ENCODE measurements around the gene ZNF569.
"Not testable (repeated sequence)": the region's sequence is repeated elsewhere in the genome, so short reads cannot be mapped to it uniquely, and the experiment has no call there.

Gene ZNF569

DNA sequence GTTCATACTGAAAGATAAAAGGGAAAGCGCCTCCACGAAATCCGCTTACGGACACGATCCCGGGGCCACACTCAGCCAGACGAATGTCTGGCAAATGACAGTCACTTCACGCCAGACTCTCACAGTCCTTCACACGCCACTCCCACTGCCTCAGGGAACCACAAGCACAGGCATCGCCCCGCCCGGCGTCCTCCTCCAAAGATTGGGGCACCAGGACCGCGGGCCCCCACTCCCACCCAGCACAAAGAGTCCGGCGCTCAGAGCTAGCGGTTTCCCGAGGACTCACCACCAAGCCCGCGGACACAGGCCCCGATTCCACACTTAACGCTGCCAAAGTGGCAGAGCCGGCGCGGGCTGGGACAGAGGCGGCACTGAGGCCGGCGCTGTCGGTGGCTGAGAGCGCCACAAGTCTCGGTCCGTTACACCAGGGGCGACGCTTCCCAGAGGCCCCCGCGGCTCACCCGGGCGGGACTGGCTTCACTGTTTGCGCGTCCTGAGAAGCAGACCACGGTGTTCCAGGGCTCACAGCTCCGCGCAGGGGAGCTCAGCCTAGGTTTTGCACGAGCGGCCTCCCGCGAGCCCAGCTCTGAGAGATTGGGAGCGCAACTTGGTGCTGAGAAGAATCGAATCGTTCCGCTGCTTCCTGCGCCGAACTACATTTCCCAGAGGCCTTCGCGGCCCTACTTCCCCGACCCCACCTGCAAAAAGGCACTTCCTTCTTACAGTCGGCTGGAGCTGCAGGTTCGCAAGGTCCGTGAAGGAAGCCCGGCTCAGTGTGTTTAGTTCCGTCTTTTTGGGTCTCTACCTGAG lies at the start of gene ZNF569:
ZNF569 (minus strand) TSS at position 647 of the 810 bp plus-strand sequence. CDS start 22,523 bp downstream, outside the sequence.
- peak; percentile 86 for DNase-seq

DNA sequence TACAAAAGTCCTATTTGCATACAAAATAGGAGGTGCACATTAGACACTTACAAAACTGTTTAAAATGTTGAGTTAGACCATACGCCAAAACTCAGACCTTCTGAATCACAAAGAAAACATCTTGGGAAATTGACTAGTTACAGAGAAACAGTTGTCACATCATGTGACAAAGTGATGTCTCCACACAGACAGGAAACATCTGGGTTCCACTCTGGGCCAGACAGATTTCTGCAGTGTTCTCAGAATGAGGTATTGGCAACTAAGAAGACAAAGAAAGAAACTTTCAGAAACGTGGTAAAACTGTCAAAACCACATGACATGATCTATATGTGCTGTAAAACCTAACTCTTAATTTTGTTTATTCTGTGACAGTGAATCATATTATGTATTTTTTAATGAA lies 46.2 kb upstream of the ZNF569 start:
- DNase-seq, result peak; percentile 6

GRCh38 chr19:37511821-37512220 lies 44.6 kb upstream of the ZNF569 start:
- no peak for DNase-seq

- DNase-seq, result no peak
These were observed 43.9 kb upstream of the ZNF569 start for GRCh38 chr19:37511186-37511585.

GRCh38 chr19:37507167-37507464 lies 39.9 kb upstream of the ZNF569 start:
- DNase-seq, result no peak

DNA sequence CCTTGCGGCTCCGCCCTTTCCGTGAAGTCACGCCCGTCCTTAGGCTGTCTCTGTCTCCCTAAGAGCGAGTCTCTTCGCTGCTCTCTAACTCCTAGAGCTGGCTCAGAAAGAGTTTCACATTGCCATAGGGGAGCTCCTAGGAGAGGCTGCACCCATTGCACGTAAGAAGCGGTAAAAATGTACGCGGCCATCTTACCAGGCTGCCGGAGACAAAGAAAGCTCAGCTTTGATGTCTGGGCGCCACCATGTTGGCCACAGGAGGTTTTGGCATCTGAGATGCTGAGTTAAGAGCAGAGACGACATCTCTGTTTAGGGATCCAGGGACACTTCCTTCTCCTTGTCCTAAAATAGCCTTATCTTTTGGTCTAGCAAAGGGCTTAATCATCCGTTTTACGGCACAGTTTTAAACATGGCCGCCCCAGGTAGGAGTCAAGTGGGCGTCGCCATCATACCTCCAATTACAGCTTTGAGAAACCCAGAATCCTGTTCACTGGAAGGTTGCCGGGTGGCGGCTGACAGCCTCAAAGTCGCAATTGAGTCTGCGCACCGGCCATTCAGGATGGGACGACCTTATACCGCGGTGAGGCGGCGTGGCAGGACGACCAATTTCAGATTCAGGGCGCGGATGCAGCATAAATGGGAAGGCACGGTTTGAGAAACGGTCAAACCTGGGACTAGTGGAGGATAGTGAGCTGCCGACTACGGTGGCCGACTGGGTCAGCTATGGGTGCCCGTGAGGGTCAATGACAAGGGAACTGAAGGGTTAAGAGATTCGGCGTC lies 39.3 kb upstream of the ZNF569 start, which contains the start of gene ZNF793:
ZNF793 (plus strand) TSS at position 553 of the 780 bp plus-strand sequence. CDS start 16,501 bp downstream, outside the sequence.
- DNase-seq, result no peak

GRCh38 chr19:37505958-37506386 lies 38.7 kb upstream of the ZNF569 start:
- DNase-seq, result no peak

- no peak for DNase-seq
These were observed 25.0 kb upstream of the ZNF569 start for GRCh38 chr19:37492213-37492612.

DNA sequence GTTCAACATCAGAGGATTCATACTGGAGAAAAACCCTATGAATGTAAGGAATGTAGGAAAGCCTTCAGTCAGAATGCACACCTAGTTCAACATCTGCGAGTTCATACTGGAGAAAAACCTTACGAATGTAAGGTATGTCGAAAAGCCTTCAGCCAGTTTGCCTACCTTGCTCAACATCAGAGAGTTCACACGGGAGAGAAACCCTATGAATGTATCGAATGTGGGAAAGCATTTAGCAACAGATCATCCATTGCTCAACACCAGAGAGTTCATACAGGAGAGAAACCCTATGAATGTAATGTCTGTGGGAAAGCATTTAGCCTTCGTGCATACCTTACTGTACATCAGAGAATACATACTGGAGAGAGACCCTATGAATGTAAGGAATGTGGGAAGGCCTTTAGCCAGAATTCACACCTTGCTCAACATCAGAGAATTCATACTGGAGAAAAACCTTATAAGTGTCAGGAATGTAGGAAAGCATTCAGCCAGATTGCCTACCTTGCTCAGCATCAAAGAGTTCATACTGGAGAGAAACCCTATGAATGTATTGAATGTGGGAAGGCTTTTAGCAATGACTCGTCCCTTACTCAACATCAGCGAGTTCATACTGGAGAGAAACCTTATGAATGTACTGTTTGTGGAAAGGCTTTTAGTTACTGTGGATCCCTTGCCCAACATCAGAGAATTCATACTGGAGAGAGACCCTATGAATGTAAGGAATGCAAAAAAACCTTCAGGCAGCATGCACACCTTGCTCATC lies 17.3 kb upstream of the ZNF569 start:
- DNase-seq, result no peak

- DNase-seq, result no peak
These were observed 4.9 kb upstream of the ZNF569 start for GRCh38 chr19:37472165-37472564.

DNA sequence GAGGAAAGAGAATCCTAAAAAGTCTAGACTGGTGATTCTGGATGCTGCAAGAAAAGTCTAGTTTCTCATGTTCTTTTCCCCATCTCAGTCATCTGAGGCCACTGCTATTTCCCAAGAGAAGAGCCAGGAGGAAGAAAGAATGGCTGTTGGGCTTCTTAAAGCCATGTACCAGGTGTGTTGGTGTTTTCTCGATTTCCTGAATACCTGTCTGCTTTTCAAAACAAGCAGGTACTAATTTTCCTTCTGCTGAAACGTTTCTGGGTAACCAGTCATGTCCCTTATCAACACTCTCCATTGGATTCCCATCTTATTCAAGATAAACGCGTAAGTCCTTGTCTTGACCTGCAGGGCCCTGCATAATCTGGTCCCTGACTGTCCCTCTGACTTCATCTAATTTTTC lies 3.0 kb upstream of the ZNF569 start:
- DNase-seq, result no peak

DNA sequence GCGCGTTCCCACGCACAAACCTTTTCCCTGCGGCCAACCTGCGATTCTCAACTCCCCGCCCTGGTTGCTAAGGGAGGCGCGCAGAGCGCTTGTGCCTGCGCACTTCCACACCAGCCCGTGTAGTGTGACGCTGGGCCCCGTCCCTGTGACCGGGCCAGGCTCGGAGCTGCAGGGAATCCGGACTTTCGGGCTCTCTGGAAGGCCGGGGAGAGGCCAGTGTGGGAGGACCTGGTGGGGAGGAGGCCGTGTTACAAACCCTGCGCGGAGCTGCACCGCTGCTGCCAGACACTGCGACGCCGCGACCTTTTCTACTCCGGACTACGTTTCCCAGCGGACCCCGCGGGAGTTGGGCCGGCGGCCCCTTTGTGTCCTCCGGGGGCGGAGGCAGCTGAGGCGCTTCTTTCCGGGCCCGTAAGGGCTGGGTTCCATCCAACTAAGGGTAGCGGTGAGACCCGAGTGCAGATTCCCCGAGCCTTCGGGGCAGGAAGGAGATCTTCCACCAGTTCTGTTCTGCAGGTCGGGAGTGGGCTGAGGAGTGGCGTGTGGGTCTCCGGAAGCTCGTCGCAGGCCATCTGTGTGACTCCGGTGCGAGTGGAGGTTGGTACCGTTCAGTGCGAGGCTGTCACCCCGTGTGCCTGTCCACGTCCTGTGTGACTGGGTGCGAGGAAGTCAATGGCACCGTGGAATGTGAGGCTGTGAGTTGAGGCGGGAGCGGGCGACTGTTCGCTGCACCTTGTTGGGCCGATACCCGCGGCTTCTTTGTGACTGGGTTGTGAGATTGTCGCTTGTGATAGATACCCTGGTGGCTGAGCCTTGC lies 1.9 kb upstream of the ZNF569 start, which contains the start of gene ZNF570:
ZNF570 (plus strand) TSS at position 396 of the 817 bp plus-strand sequence. CDS start 999 bp downstream, outside the sequence.
- peak; percentile 60 for DNase-seq

GRCh38 chr19:37467608-37468090 lies 405 bp upstream of the ZNF569 start:
- no peak for DNase-seq

GRCh38 chr19:37466277-37466797 lies 907 bp downstream of the ZNF569 start:
- DNase-seq, result no peak

- DNase-seq, result no peak
These were observed 14.6 kb downstream of the ZNF569 start for GRCh38 chr19:37452500-37453245.

GRCh38 chr19:37413313-37414084 lies 53.7 kb downstream of the ZNF569 start:
- no peak for DNase-seq

DNA sequence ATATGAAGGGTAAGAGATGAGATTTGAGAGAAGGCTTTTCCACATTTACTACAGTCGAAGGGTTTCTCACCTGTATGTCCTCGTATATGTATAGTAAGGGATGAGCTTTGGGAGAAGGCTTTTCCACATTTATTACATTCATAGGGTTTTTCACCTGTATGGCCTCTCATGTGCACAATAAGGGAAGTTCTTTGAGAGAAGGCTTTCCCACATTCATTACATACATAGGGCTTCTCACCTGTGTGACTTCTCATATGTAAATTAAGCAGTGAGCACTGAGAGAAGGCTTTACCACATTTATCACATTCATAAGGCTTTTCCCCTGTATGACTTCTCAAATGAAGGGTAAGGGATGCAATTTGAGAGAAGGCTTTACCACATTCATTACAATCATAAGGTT lies 54.5 kb downstream of the ZNF569 start:
- no peak for DNase-seq

- DNase-seq, result not testable (repeated sequence)
These were observed 61.0 kb downstream of the ZNF569 start for GRCh38 chr19:37406140-37406846.

- DNase-seq, result no peak
These were observed 63.8 kb downstream of the ZNF569 start for GRCh38 chr19:37403403-37403802.

DNA sequence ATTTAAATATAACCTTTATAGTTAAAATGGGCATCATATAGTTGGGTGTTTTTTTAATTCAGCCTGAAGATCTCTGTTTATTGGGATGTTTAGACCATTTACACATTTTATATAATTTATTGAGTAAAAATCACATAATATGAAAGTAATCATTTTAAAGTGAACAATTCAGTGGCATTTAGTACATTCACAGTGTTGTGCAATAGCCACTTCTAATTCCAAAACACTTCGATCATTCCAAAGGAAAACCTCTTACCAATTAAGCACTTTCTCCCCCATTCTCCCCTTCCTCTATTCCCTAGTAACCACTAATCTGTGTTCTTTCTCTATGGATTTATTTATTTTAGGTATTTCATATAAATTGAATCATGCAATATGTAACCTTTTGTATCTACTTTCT lies 66.2 kb downstream of the ZNF569 start:
- no peak for DNase-seq
